IPS-15b (cell line): ENCODE results near the gene TNRC6C.

ENCODE experiments used
- H3K27me3 ChIP-seq: one replicate; pipeline ENCODE4 v1.6.1; 2013; ENCODE audit warnings: low read length; ENCODE audit not compliant: control insufficient read depth, insufficient read depth
- H3K36me3 ChIP-seq: one replicate; pipeline ENCODE4 v1.6.1; 2013; ENCODE audit warnings: low read length; ENCODE audit not compliant: control insufficient read depth, insufficient read depth
- H3K4me1 ChIP-seq: one replicate; pipeline ENCODE4 v1.6.1; 2013; ENCODE audit warnings: mild to moderate bottlenecking, low read length; ENCODE audit not compliant: control insufficient read depth, insufficient read depth
- H3K4me3 ChIP-seq: one replicate; pipeline ENCODE4 v1.5.1; 2013; ENCODE audit warnings: low read depth, low read length
- H3K9ac ChIP-seq: one replicate; pipeline ENCODE4 v1.6.1; 2013; ENCODE audit warnings: low read depth, mild to moderate bottlenecking, low read length
- H3K9me3 ChIP-seq: one replicate; pipeline ENCODE4 v1.6.1; 2013; ENCODE audit warnings: mild to moderate bottlenecking, low read length; ENCODE audit not compliant: control insufficient read depth, insufficient read depth

The TNRC6C gene

GRCh38 chr17:78088529-78088928 lies 130.0 kb downstream of the TNRC6C start:
- Histone ChIP-seq H3K9me3 (no peaks in the 10 kb centered on the region), H3K36me3 (peaks cover 18% of the 10 kb centered on the region), H3K4me3 (no peak overlapping the region), H3K9ac (no peak overlapping the region), H3K27me3 (no peaks in the 10 kb centered on the region), H3K4me1 (no peaks in the 10 kb centered on the region)

DNA sequence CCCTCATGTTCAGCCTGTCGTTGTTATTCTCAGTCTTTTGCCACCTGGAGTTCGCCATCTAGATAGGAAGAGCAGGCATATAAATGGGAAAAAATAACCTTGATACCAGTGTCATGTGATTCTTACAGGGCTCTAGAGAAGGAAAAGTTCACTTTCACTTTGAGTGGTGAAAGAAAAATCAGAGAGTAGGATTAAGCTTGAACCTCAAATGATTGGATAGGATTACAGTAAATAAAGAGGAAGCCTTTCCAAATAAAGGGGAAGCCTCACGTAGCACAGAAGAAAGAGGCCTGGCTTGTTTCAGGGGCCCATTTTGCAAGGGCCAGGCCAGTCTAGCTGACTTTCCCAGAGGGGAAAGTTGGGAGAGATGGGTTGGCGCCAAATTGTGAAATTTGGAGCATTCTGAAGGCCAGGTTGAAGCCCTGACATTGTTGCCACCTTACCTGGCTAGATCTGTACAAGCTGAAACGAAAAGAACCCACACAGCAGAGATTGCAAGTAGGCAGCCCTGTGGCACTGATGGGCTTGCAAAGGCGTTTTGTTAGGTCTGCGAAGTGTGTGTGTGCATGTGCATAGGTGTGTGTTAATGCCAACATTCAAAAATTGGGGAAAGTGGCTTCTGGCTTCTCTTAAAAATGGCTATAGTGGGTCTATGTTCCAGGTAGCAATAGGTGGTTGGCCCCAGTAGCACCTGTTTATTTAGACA lies 131.2 kb downstream of the TNRC6C start:
- Histone ChIP-seq H3K4me3 (no peak overlapping the region), H3K27me3 (no peaks in the 10 kb centered on the region), H3K36me3 (peaks cover 20% of the 10 kb centered on the region), H3K9me3 (no peaks in the 10 kb centered on the region), H3K4me1 (no peaks in the 10 kb centered on the region), H3K9ac (no peak overlapping the region)

DNA sequence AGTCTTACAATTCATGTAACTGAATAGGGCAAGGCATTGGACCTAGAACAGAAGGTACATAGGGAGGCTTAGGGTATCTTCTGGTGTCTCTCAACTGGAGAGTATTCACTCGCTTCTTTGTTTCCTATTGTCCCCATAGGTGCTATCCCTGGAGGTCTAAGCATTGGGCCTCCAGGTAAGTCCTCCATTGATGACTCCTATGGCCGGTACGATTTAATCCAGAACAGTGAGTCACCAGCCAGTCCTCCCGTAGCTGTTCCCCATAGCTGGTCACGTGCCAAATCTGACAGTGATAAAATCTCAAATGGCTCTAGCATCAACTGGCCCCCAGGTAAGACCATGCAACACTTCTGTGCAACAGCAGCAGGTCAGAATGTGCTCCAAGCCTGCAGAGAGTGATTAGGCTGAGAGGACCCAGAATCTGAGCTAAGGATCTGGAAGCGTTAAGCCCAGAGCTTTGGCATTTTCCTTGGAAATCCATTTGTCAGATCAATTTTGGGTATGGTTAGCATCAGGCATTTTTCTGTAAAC lies 134.4 kb downstream of the TNRC6C start:
- Histone ChIP-seq H3K9ac (no peak overlapping the region), H3K36me3 (peaks cover 19% of the 10 kb centered on the region), H3K9me3 (no peaks in the 10 kb centered on the region), H3K27me3 (no peaks in the 10 kb centered on the region), H3K4me1 (no peaks in the 10 kb centered on the region), H3K4me3 (no peak overlapping the region)

DNA sequence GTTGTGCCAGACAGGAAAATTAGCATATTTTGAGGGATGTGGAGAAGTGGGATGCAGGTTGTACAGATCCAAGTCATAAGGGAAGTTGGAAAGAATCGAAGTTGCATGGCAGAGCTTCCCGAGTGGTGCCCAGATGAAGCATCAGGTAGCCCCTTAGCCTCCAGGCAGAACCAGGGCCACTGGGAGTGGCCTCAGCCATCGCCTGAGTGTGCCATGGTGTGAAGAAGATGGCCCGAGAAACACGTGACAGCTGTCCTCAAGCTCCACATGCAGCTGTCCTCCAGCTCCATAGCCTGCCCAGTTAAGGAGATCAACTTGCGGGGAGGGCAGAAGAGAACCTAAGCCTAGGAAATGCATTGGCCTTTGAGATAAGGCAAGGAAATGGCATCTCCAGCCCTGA lies 136.5 kb downstream of the TNRC6C start:
- H3K36me3 ChIP-seq = peaks cover 26% of the 10 kb centered on the region
- no peaks in the 10 kb centered on the region for H3K4me1 ChIP-seq
- H3K9me3 ChIP-seq = no peaks in the 10 kb centered on the region
- H3K27me3 ChIP-seq = no peaks in the 10 kb centered on the region
- no peak overlapping the region for H3K4me3 ChIP-seq
- H3K9ac ChIP-seq = no peak overlapping the region

DNA sequence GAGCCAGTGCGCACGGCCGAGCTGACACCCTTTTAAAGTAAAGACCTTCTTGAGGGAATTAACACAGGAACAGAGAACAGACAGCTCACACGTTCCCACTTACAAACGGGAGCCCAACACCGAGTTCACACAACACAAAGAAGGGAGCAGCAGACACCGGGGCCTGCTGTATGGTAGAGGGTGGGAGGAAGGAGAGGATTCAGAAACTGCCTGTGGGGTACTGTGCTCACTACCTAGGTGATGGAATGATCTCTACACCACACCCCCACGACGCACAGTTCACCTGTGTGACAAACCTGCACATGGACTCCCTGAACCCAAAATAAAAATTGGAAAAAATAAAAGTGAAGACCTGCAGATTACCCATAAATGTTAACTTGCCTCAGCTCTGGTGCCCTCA lies 137.6 kb downstream of the TNRC6C start:
- Histone ChIP-seq H3K9ac (no peak overlapping the region), H3K9me3 (no peaks in the 10 kb centered on the region), H3K4me1 (no peaks in the 10 kb centered on the region), H3K4me3 (no peak overlapping the region), H3K27me3 (no peaks in the 10 kb centered on the region), H3K36me3 (peaks cover 31% of the 10 kb centered on the region)

- no peak overlapping the region for H3K4me3 ChIP-seq
- H3K4me1 ChIP-seq = no peaks in the 10 kb centered on the region
- no peak overlapping the region for H3K9ac ChIP-seq
- H3K27me3 ChIP-seq = no peaks in the 10 kb centered on the region
- no peaks in the 10 kb centered on the region for H3K9me3 ChIP-seq
- peaks cover 16% of the 10 kb centered on the region for H3K36me3 ChIP-seq
Observed at GRCh38 chr17:78101112-78101511, 142.6 kb downstream of the TNRC6C start.

- no peak overlapping the region for H3K4me3 ChIP-seq
- H3K27me3 ChIP-seq = no peaks in the 10 kb centered on the region
- H3K36me3 ChIP-seq = peaks cover 16% of the 10 kb centered on the region
- no peak overlapping the region for H3K9ac ChIP-seq
- no peaks in the 10 kb centered on the region for H3K9me3 ChIP-seq
- no peaks in the 10 kb centered on the region for H3K4me1 ChIP-seq
Observed at GRCh38 chr17:78101542-78101941, 143.0 kb downstream of the TNRC6C start.

DNA sequence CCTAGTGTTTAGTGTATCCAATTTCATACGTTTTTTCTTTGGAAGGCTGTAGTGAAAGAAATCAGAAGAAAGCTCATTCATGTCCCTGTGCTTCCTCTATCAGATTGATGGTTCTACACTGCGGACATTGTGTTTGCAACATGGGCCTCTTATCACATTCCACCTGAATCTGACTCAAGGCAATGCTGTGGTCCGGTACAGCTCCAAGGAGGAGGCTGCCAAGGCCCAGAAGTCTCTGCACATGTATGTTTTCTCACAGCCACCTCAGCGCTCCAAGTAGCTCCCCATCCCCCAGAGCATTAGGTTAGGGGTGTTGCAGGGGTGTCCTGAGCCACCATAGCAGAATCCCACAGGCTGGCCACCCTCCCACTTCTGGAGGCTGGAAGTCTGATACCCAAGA lies 144.8 kb downstream of the TNRC6C start:
- Histone ChIP-seq H3K4me1 (no peaks in the 10 kb centered on the region), H3K36me3 (peaks cover 12% of the 10 kb centered on the region), H3K4me3 (no peak overlapping the region), H3K27me3 (no peaks in the 10 kb centered on the region), H3K9ac (no peak overlapping the region), H3K9me3 (no peaks in the 10 kb centered on the region)

- no peaks in the 10 kb centered on the region for H3K27me3 ChIP-seq
- H3K36me3 ChIP-seq = peaks cover 5% of the 10 kb centered on the region
- no peak overlapping the region for H3K9ac ChIP-seq
- H3K4me3 ChIP-seq = no peak overlapping the region
- no peaks in the 10 kb centered on the region for H3K9me3 ChIP-seq
- H3K4me1 ChIP-seq = no peaks in the 10 kb centered on the region
Observed at GRCh38 chr17:78104540-78104941, 146.0 kb downstream of the TNRC6C start.

DNA sequence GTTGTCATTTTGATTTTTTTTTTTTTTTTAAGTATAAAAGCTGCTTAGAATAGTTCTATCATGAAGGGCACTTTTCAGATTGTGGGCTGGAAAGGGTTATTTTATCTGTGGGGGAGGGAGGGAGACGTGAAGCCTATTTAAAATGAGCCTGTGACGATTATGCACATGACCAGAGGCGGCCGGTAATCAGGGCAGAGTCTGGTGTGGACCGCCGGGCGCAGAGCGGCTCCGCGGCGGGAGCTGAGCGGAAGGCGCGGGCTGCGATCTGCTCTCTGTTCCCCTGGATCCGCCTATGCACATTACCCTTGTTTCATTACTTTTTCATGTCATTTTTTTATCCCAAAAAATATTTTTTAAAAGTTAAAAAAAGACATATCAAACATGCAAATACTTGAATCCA lies 146.6 kb downstream of the TNRC6C start:
- Histone ChIP-seq H3K9me3 (no peaks in the 10 kb centered on the region), H3K4me1 (no peaks in the 10 kb centered on the region), H3K36me3 (peaks cover 4% of the 10 kb centered on the region), H3K4me3 (no peak overlapping the region), H3K27me3 (no peaks in the 10 kb centered on the region), H3K9ac (no peak overlapping the region)

GRCh38 chr17:78105551-78105950 lies 147.0 kb downstream of the TNRC6C start:
- H3K4me1 ChIP-seq = no peaks in the 10 kb centered on the region
- peaks cover 3% of the 10 kb centered on the region for H3K36me3 ChIP-seq
- no peaks in the 10 kb centered on the region for H3K9me3 ChIP-seq
- H3K27me3 ChIP-seq = no peaks in the 10 kb centered on the region
- no peak overlapping the region for H3K9ac ChIP-seq
- no peak overlapping the region for H3K4me3 ChIP-seq

- peaks cover 4% of the 10 kb centered on the region for H3K36me3 ChIP-seq
- H3K9me3 ChIP-seq = no peaks in the 10 kb centered on the region
- H3K27me3 ChIP-seq = no peaks in the 10 kb centered on the region
- no peak overlapping the region for H3K9ac ChIP-seq
- H3K4me1 ChIP-seq = no peaks in the 10 kb centered on the region
- H3K4me3 ChIP-seq = no peak overlapping the region
Observed at GRCh38 chr17:78106211-78106610, 147.7 kb downstream of the TNRC6C start.
